Measurements from ENCODE around the gene NWD2.

DNA sequence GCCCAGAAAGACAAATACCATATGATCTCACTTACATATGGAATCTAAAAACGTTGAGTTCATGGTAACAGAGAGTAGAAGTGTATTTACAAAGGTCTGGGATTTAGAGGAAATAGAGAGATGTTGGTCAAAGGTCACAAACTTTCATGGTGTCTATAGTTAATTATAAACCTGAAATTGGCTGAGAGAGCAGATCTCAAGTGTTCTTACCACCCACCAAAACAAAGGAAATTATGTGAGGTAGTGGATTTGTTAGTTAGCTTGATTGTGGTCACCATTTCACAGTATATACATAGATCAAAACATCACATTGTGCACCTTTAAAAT lies 186.8 kb downstream of the NWD2 start:
- TF ChIP-seq CTCF (IDR thresholded peaks at IDR 0.05; ENCODE audit: insufficient read depth, low read length, poor library complexity, severe bottlenecking), result no peak
- no peak for TF ChIP-seq EZH2phosphoT487 (conservative IDR thresholded peaks at IDR 0.05; ENCODE audit: low read length)

All from SU-DHL-6 (cell line).